GM19023 (cell line): ENCODE data around the gene ZMAT5.
"Not testable (repeated sequence)": the region's sequence is repeated elsewhere in the genome, so short reads cannot be mapped to it uniquely, and the experiment has no call there.

Experiments used
- ATAC-seq: cut with Tn5 transposase; IDR thresholded peaks from one replicate; pipeline ENCODE4 v1.9.1; 2021; ENCODE audit warnings: mild to moderate bottlenecking, moderate library complexity; ENCODE audit not compliant: unreplicated experiment

ZMAT5 gene

GRCh38 chr22:29754658-29755395 lies 12.0 kb downstream of the ZMAT5 start:
- ATAC-seq: not testable (repeated sequence)

GRCh38 chr22:29753808-29754657 lies 12.8 kb downstream of the ZMAT5 start:
- no peak for ATAC-seq

GRCh38 chr22:29751669-29752068 lies 15.1 kb downstream of the ZMAT5 start:
- ATAC-seq: no peak

- ATAC-seq: no peak
Observed at GRCh38 chr22:29750559-29751538, 16.0 kb downstream of the ZMAT5 start.

- ATAC-seq: no peak
Observed at GRCh38 chr22:29750029-29750428, 16.8 kb downstream of the ZMAT5 start.

DNA sequence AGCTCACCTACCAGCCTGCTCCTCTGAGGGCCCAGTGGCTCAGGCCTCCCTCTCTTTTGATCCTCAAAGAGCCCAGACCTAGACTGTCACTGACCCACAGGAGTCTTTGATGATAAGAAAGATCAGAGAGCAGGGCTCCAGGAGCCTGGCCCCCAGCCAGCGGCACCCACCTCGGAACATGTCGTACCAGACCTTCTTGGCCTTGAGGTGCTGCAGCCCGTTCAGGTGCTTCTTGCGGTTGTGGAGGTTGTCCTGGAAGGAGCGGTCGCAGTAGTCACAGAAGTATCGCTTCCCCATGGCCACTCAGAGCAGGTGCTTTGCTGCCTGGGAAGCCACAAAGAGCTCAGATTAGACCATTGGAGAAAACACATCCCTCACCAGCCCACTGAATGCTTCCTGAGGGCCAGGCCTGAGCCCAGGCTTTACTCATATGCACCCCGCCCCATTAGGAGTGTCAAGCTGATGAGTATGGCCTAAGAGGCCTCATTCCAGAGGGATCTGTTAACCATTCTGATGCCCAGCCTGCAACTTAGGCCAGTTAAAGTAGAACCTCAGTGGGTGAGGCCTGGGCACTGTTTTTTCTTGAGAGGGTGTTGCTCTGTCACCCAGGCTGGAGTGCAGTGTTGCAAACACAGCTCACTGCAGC lies 18.4 kb downstream of the ZMAT5 start:
- ATAC-seq: no peak

DNA sequence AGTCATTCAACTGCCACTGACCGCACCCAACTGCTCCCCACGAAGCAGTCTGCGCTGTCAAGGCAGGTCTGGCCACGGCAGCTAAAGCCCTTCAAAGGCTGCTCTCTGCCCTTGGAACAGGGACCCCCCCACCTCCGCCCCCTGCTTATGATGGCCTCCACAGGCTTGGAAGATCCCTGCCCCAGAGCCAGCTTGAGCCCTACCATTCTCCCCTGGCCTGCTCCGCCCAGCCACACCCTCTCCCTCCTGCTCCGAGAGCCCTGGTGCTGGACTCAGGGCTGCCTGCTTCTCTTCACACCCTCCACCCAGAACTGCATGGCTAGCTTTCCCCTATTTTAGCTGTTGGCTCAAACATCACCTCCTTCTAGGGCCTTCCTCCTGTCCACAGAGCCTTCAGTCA lies 19.0 kb downstream of the ZMAT5 start:
- ATAC-seq: no peak

DNA sequence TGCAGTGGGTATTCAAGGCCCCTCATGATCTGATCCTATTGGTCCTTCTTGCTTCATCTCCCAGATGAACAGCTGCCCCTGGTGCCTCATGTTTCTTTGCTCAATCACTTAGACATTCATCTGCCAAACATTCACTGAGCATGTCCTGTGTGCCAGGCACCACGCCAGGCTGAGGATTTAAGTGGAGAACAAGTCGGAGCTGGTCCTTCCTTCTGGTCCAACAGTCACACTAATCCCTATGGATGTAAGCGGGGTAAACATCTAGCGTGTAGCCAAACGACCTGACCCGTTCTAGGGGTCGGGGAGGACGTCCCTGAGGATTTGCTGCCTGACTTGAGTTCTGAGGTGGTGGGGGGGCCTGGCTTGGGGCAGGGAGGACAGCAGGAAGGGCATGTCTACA lies 21.9 kb downstream of the ZMAT5 start:
- no peak for ATAC-seq

- ATAC-seq: no peak
Observed at GRCh38 chr22:29742326-29742725, 24.5 kb downstream of the ZMAT5 start.

DNA sequence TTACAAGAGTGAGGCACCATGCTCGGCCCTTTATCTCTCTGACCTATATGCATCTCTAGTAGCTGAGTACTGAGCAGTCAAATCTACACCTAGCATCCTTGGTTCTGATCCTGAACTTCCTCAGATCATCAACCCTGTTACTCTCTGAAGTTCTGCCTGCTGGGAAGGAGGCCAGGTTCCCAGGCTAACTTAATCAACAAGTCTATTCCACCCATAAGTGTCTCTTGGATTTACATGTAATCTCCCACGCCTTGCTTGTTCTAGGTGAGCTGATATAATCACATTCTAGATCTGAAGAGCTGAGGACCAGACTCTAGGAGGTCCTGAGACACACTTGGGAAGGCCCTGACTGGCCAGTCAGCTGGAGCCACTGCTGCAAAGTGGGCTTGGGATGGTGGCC lies 24.9 kb downstream of the ZMAT5 start:
- ATAC-seq: no peak

DNA sequence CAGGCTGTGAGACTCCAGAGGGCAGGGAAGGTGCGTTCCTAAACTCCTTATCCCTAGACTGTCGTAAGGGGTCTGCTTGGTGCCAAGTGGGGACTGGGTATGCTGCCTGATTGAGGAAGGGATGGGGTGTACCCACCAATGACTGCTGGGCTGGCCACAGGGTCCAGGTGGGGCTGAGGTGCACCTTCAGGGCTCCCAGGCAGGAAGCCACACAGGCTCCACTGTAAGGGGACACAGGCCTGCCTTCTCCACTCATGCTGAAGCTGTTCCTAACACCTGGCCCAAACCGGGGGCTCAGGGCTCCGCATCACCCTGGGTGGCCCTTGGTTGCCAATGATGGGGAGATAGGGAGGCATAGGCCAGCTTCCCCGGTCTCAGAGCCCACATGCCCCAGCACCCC lies 26.6 kb downstream of the ZMAT5 start:
- ATAC-seq: no peak

- no peak for ATAC-seq
Observed at GRCh38 chr22:29739346-29739875, 27.4 kb downstream of the ZMAT5 start.

DNA sequence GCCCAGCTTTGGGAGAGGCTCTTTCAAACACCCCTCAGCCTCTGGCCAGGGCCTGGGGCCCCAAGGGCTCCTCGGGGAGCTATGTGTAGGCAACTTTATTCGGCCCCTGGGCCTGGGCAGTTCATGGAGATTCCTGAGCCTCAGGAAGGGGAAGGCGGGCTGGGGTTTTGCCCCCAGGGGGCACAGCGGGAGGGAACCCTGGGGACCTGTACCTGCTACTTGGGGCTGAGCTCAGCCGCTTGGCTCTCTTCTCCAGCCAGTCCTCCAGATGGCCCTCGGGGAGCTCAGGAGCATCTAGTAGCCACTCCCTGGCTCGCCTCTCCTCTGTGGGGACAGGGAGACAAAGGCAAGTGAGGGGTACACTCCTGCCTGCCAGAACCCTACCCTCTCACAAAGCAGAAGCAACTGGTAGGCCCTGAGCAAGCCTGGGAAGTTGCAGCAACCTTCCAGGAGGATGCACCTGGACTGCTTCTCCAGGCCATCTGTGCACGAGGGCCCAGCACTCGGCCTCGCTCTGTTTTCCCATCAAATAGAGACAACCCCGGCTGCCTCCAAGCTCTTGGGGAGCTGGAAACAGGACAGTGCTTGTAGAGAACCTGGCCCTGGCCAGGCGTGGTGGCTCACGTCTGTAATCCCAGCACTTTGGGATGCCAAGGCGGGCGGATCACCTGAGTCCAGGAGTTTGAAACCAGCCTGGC lies 28.5 kb downstream of the ZMAT5 start:
- ATAC-seq: no peak

DNA sequence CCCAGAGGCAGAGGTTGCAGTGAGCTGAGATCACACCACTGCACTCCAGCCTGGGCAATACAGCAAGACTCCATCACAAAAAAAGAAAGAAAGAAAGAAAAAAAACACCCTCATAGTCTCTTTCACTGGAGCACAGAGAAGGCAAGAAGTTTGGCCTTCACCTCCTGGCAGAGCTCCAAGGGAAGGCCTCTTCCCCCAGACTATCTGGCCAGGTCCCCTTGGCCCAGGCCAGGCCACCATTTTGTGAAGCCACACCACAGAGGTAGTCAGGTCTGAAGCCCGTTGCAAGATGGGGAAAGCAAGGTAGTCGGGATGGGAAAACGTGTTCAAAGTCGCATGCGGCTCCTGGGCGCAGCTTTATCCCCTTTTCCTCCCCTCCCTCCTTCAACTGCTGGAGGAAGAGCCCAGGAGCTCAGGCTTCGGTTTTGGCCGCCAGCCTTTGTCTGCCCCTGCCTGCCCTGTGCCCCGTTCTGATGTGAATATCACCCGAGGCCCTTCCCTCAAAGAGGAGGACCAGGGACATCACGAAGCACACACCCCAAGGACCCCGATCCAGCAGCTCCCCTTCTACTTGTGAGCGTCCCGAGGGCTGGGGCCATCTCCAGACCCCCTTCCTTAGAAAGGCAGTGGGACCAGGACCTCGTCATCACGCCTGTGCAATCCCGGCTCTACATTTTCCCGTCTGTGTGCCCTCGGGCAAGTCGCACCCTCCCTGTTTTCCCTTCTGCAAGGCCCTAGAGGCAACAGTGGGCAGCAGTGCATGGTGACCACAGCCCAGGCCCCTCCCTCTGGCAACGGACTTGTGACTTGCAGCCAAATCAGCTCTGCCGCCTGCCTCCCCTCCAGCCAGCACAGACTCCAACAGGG lies 29.3 kb downstream of the ZMAT5 start:
- no peak for ATAC-seq

DNA sequence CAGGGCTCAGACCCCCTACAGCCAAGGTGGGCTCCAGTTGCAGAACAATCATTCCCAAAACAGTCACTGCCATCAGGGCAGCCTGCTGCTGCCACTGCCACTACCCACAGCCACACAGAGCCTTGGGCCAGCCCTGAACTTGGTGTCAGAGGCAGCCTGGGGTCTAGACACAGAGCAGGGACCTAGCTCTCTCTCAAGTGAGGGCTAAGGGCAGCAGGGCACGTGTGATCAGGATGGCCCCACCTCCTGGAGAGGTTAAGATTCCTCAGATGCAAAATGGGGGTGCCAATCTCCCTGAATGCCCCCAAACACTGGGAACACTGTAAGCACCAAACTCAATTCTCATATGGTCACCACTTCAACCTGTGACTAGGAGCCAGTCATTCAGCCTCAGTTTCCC lies 31.4 kb downstream of the ZMAT5 start:
- ATAC-seq: no peak

- no peak for ATAC-seq
Observed at GRCh38 chr22:29734838-29735237, 32.0 kb downstream of the ZMAT5 start.

GRCh38 chr22:29734406-29734805 lies 32.4 kb downstream of the ZMAT5 start:
- ATAC-seq: no peak

DNA sequence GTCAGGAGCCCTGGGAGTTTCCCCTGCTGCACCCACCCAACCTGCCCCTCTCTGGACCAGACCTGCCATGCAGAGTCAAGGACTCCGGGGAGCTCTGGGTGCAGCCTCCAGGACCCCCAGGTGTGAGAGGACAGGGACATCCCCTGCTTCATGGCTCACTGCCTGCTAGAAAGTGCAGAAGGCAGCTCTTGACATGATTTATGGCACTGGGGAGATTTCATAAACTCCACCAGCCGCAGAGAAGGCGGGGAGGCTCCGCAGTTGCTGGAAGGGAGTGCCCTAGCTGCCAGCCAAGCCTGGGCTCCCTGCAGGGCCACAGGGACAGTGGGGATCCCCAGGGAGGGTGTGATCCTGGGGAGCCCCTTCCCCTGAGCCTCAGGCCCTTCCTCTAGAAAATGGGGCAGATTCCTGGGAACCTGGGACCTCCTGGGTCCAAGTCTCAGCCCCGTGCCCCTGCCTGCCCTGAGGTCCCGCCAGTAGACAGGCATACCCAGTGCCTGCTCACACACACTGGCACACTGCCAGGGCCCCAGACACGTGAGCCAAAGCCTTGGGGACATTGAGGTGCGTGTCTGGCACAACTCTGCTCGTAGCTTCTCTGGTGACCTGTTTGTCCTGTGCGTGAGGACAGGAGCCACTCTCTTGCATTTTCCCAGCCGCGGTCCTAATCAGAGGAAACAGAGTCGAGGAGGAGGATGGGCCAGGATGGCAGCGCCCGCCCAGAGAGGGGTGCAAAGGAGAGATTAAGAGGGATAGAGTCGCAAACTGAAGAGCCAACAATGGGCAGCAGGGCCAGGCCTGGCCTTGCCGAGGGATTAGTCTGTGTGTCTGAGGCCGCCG lies 33.2 kb downstream of the ZMAT5 start:
- ATAC-seq: no peak
